GM12878 (cell line): ENCODE measurements around the gene TP53I11.

Experiments
- BHLHE40 ChIP-seq, 2 experiments: fragments of 450-650 bp in 1 of 2; IDR thresholded peaks; 2 replicates each; pipeline ENCODE4 v1.6.1; 2011 to 2017; ENCODE audit warnings: low read depth in 2 of 2, borderline replicate concordance in 1 of 2, improper control_type of control experiment in 1 of 2, low read length in 1 of 2, mild to moderate bottlenecking in 1 of 2
- BRCA1 ChIP-seq: IDR thresholded peaks from 2 replicates; pipeline ENCODE4 v1.6.1; 2011; ENCODE audit warnings: low read depth, low read length, improper control_type of control experiment
- CHD4 ChIP-seq: fragments of 200-600 bp; sonication (generic); IDR thresholded peaks from 2 replicates; pipeline ENCODE4 v1.6.1; 2016; ENCODE audit warnings: mild to moderate bottlenecking
- FOS ChIP-seq: IDR thresholded peaks from 3 replicates; pipeline ENCODE4 v1.6.1; 2011; ENCODE audit warnings: borderline replicate concordance; ENCODE audit not compliant: insufficient read length; ENCODE audit errors: extremely low read depth
- HDAC2 ChIP-seq: fragments of 200-600 bp; sonication (generic); IDR thresholded peaks from 2 replicates; pipeline ENCODE4 v1.6.1; 2017
- IKZF1 ChIP-seq: fragments of 450-650 bp; conservative IDR thresholded peaks from 2 replicates; pipeline ENCODE4 v1.6.1; 2017; ENCODE audit warnings: antibody characterized with exemption, mild to moderate bottlenecking
- MEF2B ChIP-seq: fragments of 450-650 bp; IDR thresholded peaks from 2 replicates; pipeline ENCODE4 v1.6.1; 2018; ENCODE audit warnings: mild to moderate bottlenecking, moderate library complexity; ENCODE audit not compliant: partially characterized antibody, poor library complexity, severe bottlenecking
- RAD21 ChIP-seq: IDR thresholded peaks from 2 replicates; pipeline ENCODE4 v1.6.1; 2011; ENCODE audit warnings: mild to moderate bottlenecking, low read depth, low read length, moderate library complexity; ENCODE audit not compliant: insufficient read depth
- RCOR1 ChIP-seq: conservative IDR thresholded peaks from 2 replicates; pipeline ENCODE4 v1.6.1; 2012; ENCODE audit warnings: low read depth, low read length, improper control_type of control experiment
- REST ChIP-seq: IDR thresholded peaks from 2 replicates; pipeline ENCODE4 v1.6.1; 2012; ENCODE audit warnings: mild to moderate bottlenecking, low read depth, low read length
- SRF ChIP-seq, 2 experiments: IDR thresholded peaks; 2 replicates each; pipeline ENCODE4 v1.6.1; 2011; ENCODE audit warnings: low read depth in 2 of 2, low read length in 2 of 2, mild to moderate bottlenecking in 1 of 2, moderate library complexity in 1 of 2
- ZNF274 ChIP-seq: IDR thresholded peaks from one replicate; pipeline ENCODE4 v1.8.0; 2011; ENCODE audit not compliant: insufficient read length, insufficient read depth
- ZNF384 ChIP-seq: IDR thresholded peaks from 2 replicates; pipeline ENCODE4 v1.6.1; 2012; ENCODE audit warnings: low read depth, mild to moderate bottlenecking, low read length, improper control_type of control experiment, borderline replicate concordance
- TF ChIP-seq, protein P1 (sequence below): fragments of 450-650 bp; formaldehyde crosslinking; IDR thresholded peaks from 2 replicates; pipeline ENCODE4 v1.4.0; 2020; ENCODE audit warnings: mild to moderate bottlenecking, moderate library complexity

- no peak for TF ChIP-seq RCOR1
- TF ChIP-seq CHD4 = no peak
- no peak for TF ChIP-seq HDAC2
- no peak for TF ChIP-seq BHLHE40 (IDR thresholded peaks at IDR 0.05; ENCODE audit: borderline replicate concordance in 1 of 2, low read depth in 2 of 2, low read length in 1 of 2)
- no peak for TF ChIP-seq REST
- no peak for TF ChIP-seq IKZF1
- no peak for TF ChIP-seq MEF2B
- TF ChIP-seq ZNF384 = no peak
- TF ChIP-seq BRCA1 = no peak
- no peak for TF ChIP-seq FOS
- no peak for TF ChIP-seq ZNF274
- TF ChIP-seq, protein P1, sequence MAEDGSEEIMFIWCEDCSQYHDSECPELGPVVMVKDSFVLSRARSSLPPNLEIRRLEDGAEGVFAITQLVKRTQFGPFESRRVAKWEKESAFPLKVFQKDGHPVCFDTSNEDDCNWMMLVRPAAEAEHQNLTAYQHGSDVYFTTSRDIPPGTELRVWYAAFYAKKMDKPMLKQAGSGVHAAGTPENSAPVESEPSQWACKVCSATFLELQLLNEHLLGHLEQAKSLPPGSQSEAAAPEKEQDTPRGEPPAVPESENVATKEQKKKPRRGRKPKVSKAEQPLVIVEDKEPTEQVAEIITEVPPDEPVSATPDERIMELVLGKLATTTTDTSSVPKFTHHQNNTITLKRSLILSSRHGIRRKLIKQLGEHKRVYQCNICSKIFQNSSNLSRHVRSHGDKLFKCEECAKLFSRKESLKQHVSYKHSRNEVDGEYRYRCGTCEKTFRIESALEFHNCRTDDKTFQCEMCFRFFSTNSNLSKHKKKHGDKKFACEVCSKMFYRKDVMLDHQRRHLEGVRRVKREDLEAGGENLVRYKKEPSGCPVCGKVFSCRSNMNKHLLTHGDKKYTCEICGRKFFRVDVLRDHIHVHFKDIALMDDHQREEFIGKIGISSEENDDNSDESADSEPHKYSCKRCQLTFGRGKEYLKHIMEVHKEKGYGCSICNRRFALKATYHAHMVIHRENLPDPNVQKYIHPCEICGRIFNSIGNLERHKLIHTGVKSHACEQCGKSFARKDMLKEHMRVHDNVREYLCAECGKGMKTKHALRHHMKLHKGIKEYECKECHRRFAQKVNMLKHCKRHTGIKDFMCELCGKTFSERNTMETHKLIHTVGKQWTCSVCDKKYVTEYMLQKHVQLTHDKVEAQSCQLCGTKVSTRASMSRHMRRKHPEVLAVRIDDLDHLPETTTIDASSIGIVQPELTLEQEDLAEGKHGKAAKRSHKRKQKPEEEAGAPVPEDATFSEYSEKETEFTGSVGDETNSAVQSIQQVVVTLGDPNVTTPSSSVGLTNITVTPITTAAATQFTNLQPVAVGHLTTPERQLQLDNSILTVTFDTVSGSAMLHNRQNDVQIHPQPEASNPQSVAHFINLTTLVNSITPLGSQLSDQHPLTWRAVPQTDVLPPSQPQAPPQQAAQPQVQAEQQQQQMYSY (CRISPR knock-in tag) = no peak
- TF ChIP-seq RAD21 = no peak
- TF ChIP-seq SRF (IDR thresholded peaks at IDR 0.05; ENCODE audit: low read depth in 2 of 2, low read length in 2 of 2) = no peak
These were observed 13.6 kb downstream of the TP53I11 start for GRCh38 chr11:44936951-44937543.
